ENCODE results near the gene TENM3.

The TENM3 gene

GRCh38 chr4:182802621-182803020 is 559.4 kb downstream of the TENM3 start:
- no peak for TF ChIP-seq CTCF (IDR thresholded peaks at IDR 0.05; ENCODE audit: low read depth, low read length)

GRCh38 chr4:182803235-182803634 is 560.0 kb downstream of the TENM3 start:
- H3K4me3 ChIP-seq (ENCODE audit: low read depth, low read length), result no peak overlapping the region
- no peak for TF ChIP-seq CTCF (IDR thresholded peaks at IDR 0.05; ENCODE audit: low read depth, low read length)

More at GRCh38 chr4:182802621-182803020, 559.4 kb downstream of the TENM3 start:
- no peak overlapping the region for H3K4me3 ChIP-seq (ENCODE audit: low read depth, low read length)

DNA sequence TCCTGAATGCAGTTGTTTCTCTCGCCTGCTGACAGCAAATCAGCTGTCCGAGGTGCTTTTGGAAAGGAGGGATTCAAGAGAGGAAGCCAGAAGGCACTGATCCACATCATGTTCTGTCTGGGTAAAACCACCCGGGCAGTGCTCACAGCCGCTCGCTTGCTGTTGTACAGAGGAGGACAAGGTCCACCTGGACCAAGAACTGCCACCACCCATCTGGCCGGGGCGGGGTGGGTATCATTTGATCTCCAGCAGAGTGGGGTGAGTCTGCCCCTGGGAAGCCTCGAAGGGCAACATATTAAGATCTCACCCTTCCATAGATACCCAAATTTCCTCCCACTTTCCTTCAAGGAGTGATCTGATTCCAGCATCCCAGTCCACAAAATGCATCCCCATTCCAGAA is 560.9 kb downstream of the TENM3 start:
- H3K4me3 ChIP-seq (ENCODE audit: low read depth, low read length), result no peak overlapping the region
- TF ChIP-seq CTCF (IDR thresholded peaks at IDR 0.05; ENCODE audit: low read depth, low read length), result no peak

DNA sequence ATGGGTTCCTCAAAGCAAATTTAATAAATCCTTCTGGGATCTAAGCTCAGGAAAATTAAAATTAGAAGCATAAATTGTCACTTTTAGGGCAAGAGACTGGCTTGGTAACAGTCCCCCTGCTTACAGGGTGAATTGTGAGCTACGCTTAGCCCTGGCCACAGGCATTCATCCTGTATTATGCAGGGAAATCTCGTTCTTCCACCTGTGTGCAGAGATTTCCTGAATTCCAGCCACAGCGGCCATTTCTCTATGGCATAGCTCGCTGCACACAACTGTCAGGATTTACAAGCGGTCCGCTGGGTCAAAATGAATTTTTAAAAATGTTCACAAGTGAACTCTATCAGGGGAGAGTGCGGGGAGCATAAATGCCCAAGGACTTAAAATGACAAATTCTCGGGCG is 562.1 kb downstream of the TENM3 start:
- H3K4me3 ChIP-seq (ENCODE audit: low read depth, low read length), result no peak overlapping the region
- no peak for TF ChIP-seq CTCF (IDR thresholded peaks at IDR 0.05; ENCODE audit: low read depth, low read length)

DNA sequence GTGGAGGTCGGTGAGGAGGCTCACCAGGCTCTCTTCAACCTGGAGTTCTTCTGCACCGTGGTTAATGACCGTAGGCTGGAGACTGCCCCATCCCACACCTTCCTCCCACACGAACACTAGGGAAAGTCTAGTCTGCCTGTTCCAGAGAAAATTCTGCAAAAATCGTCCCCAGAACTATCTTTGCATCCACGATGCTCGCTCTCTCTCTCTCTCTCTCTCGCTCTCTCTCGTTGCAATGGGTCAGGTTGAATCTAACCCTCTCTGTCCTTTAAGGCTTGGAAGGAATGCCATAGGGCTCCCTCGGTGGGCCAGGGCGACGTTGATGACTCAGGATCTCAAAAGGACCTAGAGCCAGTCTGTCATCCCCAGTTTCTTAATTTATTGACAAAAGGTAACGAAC is 562.5 kb downstream of the TENM3 start:
- H3K4me3 ChIP-seq (ENCODE audit: low read depth, low read length), result no peak overlapping the region
- no peak for TF ChIP-seq CTCF (IDR thresholded peaks at IDR 0.05; ENCODE audit: low read depth, low read length)

DNA sequence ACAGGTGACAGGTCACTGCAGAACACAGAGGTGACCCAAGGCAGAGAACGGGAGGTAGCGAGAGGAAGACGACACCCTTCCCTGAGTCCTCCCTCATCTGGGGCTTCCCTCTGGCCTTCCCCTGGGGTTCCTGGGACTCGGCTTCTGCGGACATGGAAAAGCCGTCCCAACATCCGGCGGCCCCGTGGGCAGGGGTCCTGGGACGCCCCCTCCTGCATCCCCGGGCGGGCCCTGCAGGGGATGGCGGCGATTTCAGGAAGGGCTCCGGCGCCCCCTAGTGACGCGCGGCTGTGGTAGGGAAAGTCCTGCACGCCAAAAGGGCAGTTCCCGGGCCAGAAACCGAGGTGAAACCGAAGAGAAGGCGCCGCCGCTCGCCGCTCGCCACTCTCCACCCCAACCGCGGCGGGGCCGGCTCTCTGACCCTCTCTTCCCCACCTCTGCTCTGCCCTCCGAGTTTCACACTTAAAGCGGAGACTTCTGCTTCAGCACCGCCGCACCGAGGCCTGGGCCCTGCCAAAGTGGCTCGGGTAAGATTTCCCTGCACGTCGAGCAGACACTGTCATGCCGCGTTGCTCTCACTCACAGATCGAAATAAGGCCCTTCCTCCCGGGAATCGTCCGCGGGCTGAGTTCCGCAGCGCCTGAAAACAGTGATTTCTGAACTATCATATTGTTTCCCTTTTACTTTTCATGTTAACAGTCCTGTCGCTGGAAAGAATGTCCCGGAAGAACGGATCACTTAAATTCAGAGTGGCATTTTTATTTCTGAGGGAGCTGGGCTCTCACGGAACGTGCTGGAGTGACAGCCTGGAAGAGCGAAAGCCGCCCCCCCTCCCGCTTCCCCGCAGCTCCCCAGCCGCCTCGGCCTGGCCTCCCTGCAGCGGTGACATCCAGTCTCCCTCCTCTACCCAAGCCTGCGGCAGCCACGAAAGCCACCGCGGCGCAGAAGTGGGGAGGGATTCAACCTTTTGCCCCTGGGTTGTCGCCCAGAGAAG is 563.4 kb downstream of the TENM3 start:
- peak; percentile 86 for TF ChIP-seq CTCF (IDR thresholded peaks at IDR 0.05; ENCODE audit: low read depth, low read length)
- peak overlapping the region; percentile 48 for H3K4me3 ChIP-seq (ENCODE audit: low read depth, low read length)

DNA sequence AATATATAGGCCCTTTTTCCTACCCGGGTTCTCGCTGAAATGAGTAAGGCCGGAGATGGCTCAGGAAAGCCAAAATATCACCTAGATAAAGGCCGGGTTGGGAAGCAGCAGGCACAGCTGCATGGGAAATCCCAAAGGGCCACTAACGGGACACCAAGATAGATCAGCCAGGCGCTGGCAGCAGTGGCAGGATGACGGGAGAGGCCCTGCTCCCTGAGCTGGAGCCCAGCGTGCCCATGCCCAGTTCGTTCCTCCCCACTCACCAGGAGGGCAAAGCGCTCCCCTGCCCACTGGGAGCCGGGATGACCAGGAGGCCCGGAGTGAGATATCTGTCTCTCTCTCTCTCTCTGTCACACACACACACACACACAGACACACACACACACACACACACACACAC is 564.1 kb downstream of the TENM3 start:
- no peak for TF ChIP-seq CTCF (IDR thresholded peaks at IDR 0.05; ENCODE audit: low read depth, low read length)
- H3K4me3 ChIP-seq (ENCODE audit: low read depth, low read length), result no peak overlapping the region
